Epidermal melanocyte (primary cell): Measurements from ENCODE around the gene PLSCR2.
"Not testable (repeated sequence)": the region's sequence is repeated elsewhere in the genome, so short reads cannot be mapped to it uniquely, and the experiment has no call there.

Experiments used
- DNase-seq: peaks from one replicate; pipeline ENCODE4 v3.0.0; 2011; ENCODE audit warnings: low spot score; ENCODE audit not compliant: insufficient read length

PLSCR2 gene

GRCh38 chr3:146421819-146422759 is 47.3 kb downstream of the PLSCR2 start:
- DNase-seq: no peak

GRCh38 chr3:146416366-146416765 is 53.0 kb downstream of the PLSCR2 start:
- no peak for DNase-seq

GRCh38 chr3:146414010-146414409 is 55.4 kb downstream of the PLSCR2 start:
- no peak for DNase-seq

- not testable (repeated sequence) for DNase-seq
These were observed 56.6 kb downstream of the PLSCR2 start for GRCh38 chr3:146412711-146413110.

- no peak for DNase-seq
These were observed 61.4 kb downstream of the PLSCR2 start for GRCh38 chr3:146407956-146408355.

GRCh38 chr3:146404436-146404835 is 64.9 kb downstream of the PLSCR2 start:
- no peak for DNase-seq

- DNase-seq: no peak
These were observed 65.6 kb downstream of the PLSCR2 start for GRCh38 chr3:146403792-146404191.

DNA sequence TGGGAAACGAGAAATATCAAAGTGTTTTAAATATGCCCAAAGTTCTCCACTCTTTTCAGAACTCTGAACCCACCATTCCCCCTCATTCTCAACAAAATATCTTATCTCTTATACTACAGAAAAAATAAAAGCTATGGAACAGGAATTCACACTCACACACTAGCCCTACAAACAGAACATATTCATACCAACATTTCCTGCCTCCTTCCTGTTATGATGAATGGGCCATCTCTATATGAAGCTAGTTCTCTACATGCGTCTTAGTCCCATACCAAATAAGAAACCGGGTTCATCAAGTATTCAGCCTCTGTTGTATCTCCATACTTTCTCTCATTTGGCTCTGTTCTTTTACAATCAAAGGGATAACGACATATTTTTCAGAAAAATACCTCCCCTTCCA is 72.6 kb downstream of the PLSCR2 start:
- no peak for DNase-seq

GRCh38 chr3:146395164-146395563 is 74.2 kb downstream of the PLSCR2 start:
- no peak for DNase-seq

DNA sequence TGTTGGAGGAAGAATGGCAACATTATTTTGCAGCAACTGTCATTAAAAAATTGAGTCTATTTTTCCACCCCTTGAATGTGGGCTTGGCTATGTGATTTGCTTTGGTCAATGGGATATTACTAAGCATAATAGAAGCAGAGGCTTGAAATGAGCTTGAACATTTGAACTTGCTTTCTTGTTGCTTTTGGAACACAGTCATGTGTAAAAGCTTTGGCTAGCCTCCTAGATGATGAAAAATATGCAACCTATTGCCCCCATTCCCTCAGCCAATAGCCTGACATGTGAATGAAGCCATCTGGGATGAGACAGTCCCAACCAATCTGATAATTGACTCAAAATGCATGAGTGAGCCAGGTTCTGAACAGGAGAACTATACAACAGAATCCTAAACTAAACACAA is 78.4 kb downstream of the PLSCR2 start:
- no peak for DNase-seq

GRCh38 chr3:146390006-146390772 is 79.2 kb downstream of the PLSCR2 start:
- no peak for DNase-seq

GRCh38 chr3:146387566-146387965 is 81.8 kb downstream of the PLSCR2 start:
- no peak for DNase-seq

- DNase-seq: no peak
These were observed 82.4 kb downstream of the PLSCR2 start for GRCh38 chr3:146386936-146387335.

DNA sequence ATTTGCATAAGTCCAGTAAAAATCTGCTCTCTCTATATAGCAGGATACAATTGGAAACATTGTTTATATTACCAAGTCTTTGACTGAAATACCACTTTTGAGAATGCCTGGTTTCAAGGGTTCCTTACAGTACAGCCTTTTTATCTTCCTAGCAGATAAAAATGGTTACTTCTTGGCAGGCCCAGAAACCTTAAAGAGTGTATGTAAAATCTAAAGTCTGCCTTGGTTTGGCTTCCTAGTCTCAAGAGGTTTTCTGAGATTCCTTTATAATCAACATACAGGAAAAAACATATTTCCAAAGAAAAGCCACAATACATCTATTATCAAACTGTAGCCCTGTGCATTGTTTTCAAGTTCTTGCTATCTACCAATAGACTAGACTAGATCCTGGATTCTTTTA is 84.6 kb downstream of the PLSCR2 start:
- no peak for DNase-seq
